Upper lobe of left lung (tissue), 6 donors: ENCODE data around the gene ATL3. TPM values are rescaled to one million over a fixed set of nuclear protein-coding genes. Genes with fewer than 3 reads are reported as not detected.

Source experiments
- ATAC-seq, 2 donors: fragments of 200-7000 bp; cut with Tn5 transposase; one replicate each; pipeline ENCODE4 v1.9.1; 2022; ENCODE audit warnings: mild to moderate bottlenecking in 2 of 2, moderate library complexity in 2 of 2; ENCODE audit not compliant: low FRiP score in 2 of 2
- DNase-seq, 2 donors: peaks; one replicate each; pipeline ENCODE4 v3.0.0-alpha.2; 2019 to 2020
- H3K27ac ChIP-seq, 4 donors: fragments of 200-600 bp; sonication (generic); one replicate each; pipeline ENCODE4 v1.5.1; 2016 to 2019
- H3K27me3 ChIP-seq, 4 donors: fragments of 200-600 bp; sonication (generic); one replicate each; pipeline ENCODE4 v1.5.1; 2017 to 2019
- H3K36me3 ChIP-seq, 4 donors: fragments of 200-600 bp; sonication (generic); one replicate each; pipeline ENCODE4 v1.5.1; 2016 to 2019
- H3K4me1 ChIP-seq, 4 donors: fragments of 200-600 bp; sonication (generic); one replicate each; pipeline ENCODE4 v1.5.1; 2018 to 2019
- H3K4me3 ChIP-seq, 4 donors: fragments of 200-600 bp; sonication (generic); one replicate each; pipeline ENCODE4 v1.5.1; 2017 to 2019; ENCODE audit warnings: mild to moderate bottlenecking in 2 of 4, moderate library complexity in 1 of 4
- H3K9me3 ChIP-seq, 4 donors: fragments of 200-600 bp; sonication (generic); one replicate each; pipeline ENCODE4 v1.5.1; 2018 to 2019
- CTCF ChIP-seq, 6 experiments: fragments of 450-650 bp in 4 of 6; fragments of 200-600 bp in 2 of 6; sonication (generic) in 2 of 6; IDR thresholded peaks; one replicate each; pipeline ENCODE4 v1.5.1; 2016 to 2019; ENCODE audit warnings: antibody characterized with exemption in 6 of 6
- EP300 ChIP-seq, 4 donors: sonication (generic); formaldehyde crosslinking; IDR thresholded peaks; one replicate each; pipeline ENCODE4 v1.5.1; 2017; ENCODE audit warnings: antibody characterized with exemption in 4 of 4, control low read depth in 2 of 4
- POLR2A ChIP-seq, 4 donors: fragments of 450-650 bp; IDR thresholded peaks; one replicate each; pipeline ENCODE4 v1.5.1; 2016 to 2017; ENCODE audit warnings: antibody characterized with exemption in 4 of 4, mild to moderate bottlenecking in 2 of 4
- POLR2AphosphoS5 ChIP-seq, 2 donors: sonication (generic); formaldehyde crosslinking; IDR thresholded peaks; one replicate each; pipeline ENCODE4 v1.5.1; 2017; ENCODE audit warnings: antibody characterized with exemption in 2 of 2
- WGBS, 2 donors: methylation state at CpG; one replicate each; pipeline ENCODE4 v1.1.5; 2017 to 2018; 5-methylcytosine and 5-hydroxymethylcytosine counted together
- total RNA-seq, 6 donors: library from RNA; depleted of rRNA in 4 of 6; stranded (reverse); fragments of >200 nt in 4 of 6; gene quantifications; one replicate each; pipeline versions ENCODE4 v1.1.0 to v1.2.1, GENCODE V29; 2016 to 2021
- donor health status: DM: no; HTN: no; CAD: no; lungs with moderate emphysema.
- donor health status: DM: no; HTN: yes; CAD: no; lungs with severe emphysema.

Gene ATL3
- total RNA-seq, 6 donors from 2014 or later: 16.8 to 75.1 (median 61.2) TPM

- DNase-seq: no peak
- no peaks in the 10 kb centered on the region for H3K36me3 ChIP-seq
- peaks cover 26 to 42% (median 35%) of the 10 kb centered on the region in 4 donors for H3K4me1 ChIP-seq
- H3K9me3 ChIP-seq: no peaks in the 10 kb centered on the region
- no peak for ATAC-seq
- peak overlapping the region in 1 of 4 donors; percentile 74 for H3K4me3 ChIP-seq
- H3K27ac ChIP-seq: peak overlapping the region in 3 of 4 donors; percentile 27 to 89 (median 88)
- no peak for TF ChIP-seq CTCF (IDR thresholded peaks at IDR 0.05)
- no peak for TF ChIP-seq POLR2AphosphoS5 (IDR thresholded peaks at IDR 0.05)
- TF ChIP-seq POLR2A (IDR thresholded peaks at IDR 0.05): no peak
- TF ChIP-seq EP300 (IDR thresholded peaks at IDR 0.05): no peak
- no peaks in the 10 kb centered on the region for H3K27me3 ChIP-seq
These were observed 59.0 kb downstream of the ATL3 start for GRCh38 chr11:63612181-63612580.

GRCh38 chr11:63611395-63611747, 59.8 kb downstream of the ATL3 start:
- peaks cover 26 to 42% (median 35%) of the 10 kb centered on the region in 4 donors for H3K4me1 ChIP-seq
- ATAC-seq: no peak
- DNase-seq: no peak
- TF ChIP-seq POLR2AphosphoS5 (IDR thresholded peaks at IDR 0.05) (no peak), EP300 (IDR thresholded peaks at IDR 0.05) (no peak), CTCF (IDR thresholded peaks at IDR 0.05) (no peak), POLR2A (IDR thresholded peaks at IDR 0.05) (no peak)
- H3K36me3 ChIP-seq: no peaks in the 10 kb centered on the region
- H3K27me3 ChIP-seq: no peaks in the 10 kb centered on the region
- H3K4me3 ChIP-seq: no peak overlapping the region
- H3K9me3 ChIP-seq: no peaks in the 10 kb centered on the region
- peak overlapping the region in 2 of 4 donors; percentile 24 to 61 for H3K27ac ChIP-seq
- WGBS, 2 donors: 63 to 67% methylated on average over 1 of the region's 1 CpG

GRCh38 chr11:63610604-63611394, 60.4 kb downstream of the ATL3 start:
- Histone ChIP-seq H3K27ac (peak overlapping the region in 2 of 4 donors; percentile 38 to 61), H3K4me1 (peaks cover 26 to 42% (median 35%) of the 10 kb centered on the region in 4 donors), H3K36me3 (no peaks in the 10 kb centered on the region), H3K4me3 (peak overlapping the region in 1 of 4 donors; percentile 2), H3K9me3 (no peaks in the 10 kb centered on the region), H3K27me3 (no peaks in the 10 kb centered on the region)
- DNase-seq (peak in 1 of 2 donors; percentile 40), ATAC-seq (no peak)
- TF ChIP-seq POLR2A (IDR thresholded peaks at IDR 0.05) (no peak), POLR2AphosphoS5 (IDR thresholded peaks at IDR 0.05) (no peak), EP300 (IDR thresholded peaks at IDR 0.05) (no peak), CTCF (IDR thresholded peaks at IDR 0.05) (peak in 2 of 6 experiments; percentile 14 to 29)
- WGBS, 2 donors: 63 to 71% methylated on average over 14 of the region's 14 CpGs

- H3K27me3 ChIP-seq: no peaks in the 10 kb centered on the region
- H3K4me1 ChIP-seq: peaks cover 26 to 42% (median 35%) of the 10 kb centered on the region in 4 donors
- no peak overlapping the region for H3K4me3 ChIP-seq
- H3K27ac ChIP-seq: peak overlapping the region in 3 of 4 donors; percentile 38 to 61 (median 49)
- TF ChIP-seq POLR2AphosphoS5 (IDR thresholded peaks at IDR 0.05): no peak
- TF ChIP-seq CTCF (IDR thresholded peaks at IDR 0.05): no peak
- TF ChIP-seq POLR2A (IDR thresholded peaks at IDR 0.05): no peak
- WGBS, 2 donors: 93 to 94% methylated on average over 14 of the region's 14 CpGs
- H3K36me3 ChIP-seq: no peaks in the 10 kb centered on the region
- no peak for ATAC-seq
- no peaks in the 10 kb centered on the region for H3K9me3 ChIP-seq
- peak in 1 of 2 donors; percentile 12 for DNase-seq
These were observed 61.1 kb downstream of the ATL3 start for GRCh38 chr11:63609971-63610580.
